Measurements from ENCODE around the gene TOX3. TPM values are rescaled to one million over a fixed set of nuclear protein-coding genes. Genes with fewer than 3 reads are reported as not detected.

The TOX3 gene
- total and polyA plus RNA-seq, 2 of the 8 experiments (the other 6 are each of a cell fraction or from before 2014, with no cell fraction given): 16.7 to 31.2 TPM

DNA sequence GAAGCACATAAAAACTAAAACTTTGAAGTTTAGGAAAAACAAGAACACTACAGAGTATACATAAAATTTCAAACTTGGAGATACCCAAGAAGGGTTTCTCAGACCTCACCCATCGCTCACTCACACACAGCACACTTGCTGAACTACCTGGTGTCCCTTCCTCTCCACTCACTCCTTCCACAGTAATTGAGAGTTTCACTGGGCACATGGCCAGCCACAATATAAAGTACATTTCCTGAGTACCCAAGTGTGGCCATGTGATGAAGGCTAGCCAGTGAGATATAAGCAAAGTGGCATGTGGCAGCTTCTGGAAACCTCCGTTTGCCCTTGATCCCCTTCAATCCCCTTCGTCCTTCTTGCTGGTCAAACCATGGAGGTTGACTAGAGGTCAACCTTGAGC is 11.9 kb downstream of the TOX3 start:
- no peak for TF ChIP-seq GABPA (IDR thresholded peaks at IDR 0.05; ENCODE audit: borderline replicate concordance, insufficient read depth, low read length)
- TF ChIP-seq CBX5 (IDR thresholded peaks at IDR 0.05; ENCODE audit: low read depth, low read length): no peak
- TF ChIP-seq RFX5 (IDR thresholded peaks at IDR 0.05; ENCODE audit: borderline replicate concordance, low read depth, low read length): no peak
- TF ChIP-seq FOSL1 (IDR thresholded peaks at IDR 0.05; ENCODE audit: insufficient read depth, low read depth, low read length): no peak
- no peak for TF ChIP-seq HDAC2 (IDR thresholded peaks at IDR 0.05; ENCODE audit: borderline replicate concordance in 1 of 2, low read depth in 2 of 2, low read length in 2 of 2)
- no peak for TF ChIP-seq POLR2AphosphoS5 (IDR thresholded peaks at IDR 0.05; ENCODE audit: low read depth, low read length)
- TF ChIP-seq SRF (IDR thresholded peaks at IDR 0.05; ENCODE audit: low read depth, low read length): no peak
- TF ChIP-seq TCF12 (IDR thresholded peaks at IDR 0.05; ENCODE audit: low read depth, low read length): no peak
- TF ChIP-seq KDM4A (IDR thresholded peaks at IDR 0.05; ENCODE audit: low read depth, low read length, severe bottlenecking): no peak
- TF ChIP-seq BRCA1 (IDR thresholded peaks at IDR 0.05; ENCODE audit: low read depth, low read length): no peak
- no peak for TF ChIP-seq SAP30 (IDR thresholded peaks at IDR 0.05; ENCODE audit: insufficient read depth, insufficient replicate concordance, low read length)
- no peak for TF ChIP-seq POU5F1 (IDR thresholded peaks at IDR 0.05; ENCODE audit: low read depth, low read length)
- Histone ChIP-seq H3K27ac (ENCODE audit: low read depth, low read length) (no peak overlapping the region), H3K4me3 (ENCODE audit: extremely low read depth in 1 of 4, insufficient read depth in 2 of 4, low read depth in 3 of 4, low read length in 4 of 4) (no peak overlapping the region), H3K79me1 (ENCODE audit: low read depth, low read length) (peaks cover 8% of the 10 kb centered on the region), H3K36me3 (ENCODE audit: control insufficient read depth in 2 of 4, insufficient read depth in 4 of 4, low read length in 3 of 4) (peaks cover 0 to 6% (median 0%) of the 10 kb centered on the region in 4 experiments; a peak in 3 of 8 replicates), H3K4ac (replicated peaks; ENCODE audit: insufficient read length, low read depth, low read length) (no peak overlapping the region), H4K5ac (ENCODE audit: insufficient read length, low read depth, low read length) (no peak overlapping the region), H3K4me2 (ENCODE audit: insufficient read depth in 1 of 2, low read depth in 2 of 2, low read length in 2 of 2) (no peak overlapping the region), H3K23me2 (ENCODE audit: low read depth, low read length) (no peaks in the 10 kb centered on the region), H2BK20ac (ENCODE audit: low read length) (0 out of 2 replicates have a peak overlapping the region, but pooled peaks have one; percentile 24), H3K9ac (replicated peaks in 1 of 4; ENCODE audit: extremely low read depth in 1 of 4, low read depth in 3 of 4, low read length in 3 of 4) (no peak overlapping the region), H4K91ac (replicated peaks; ENCODE audit: insufficient read length, low read length) (no peak overlapping the region), H3K4me1 (replicated peaks in 1 of 4; ENCODE audit: control insufficient read depth in 3 of 4, insufficient read depth in 4 of 4, low read length in 3 of 4) (peaks cover 0 to 8% (median 0%) of the 10 kb centered on the region in 4 experiments; a peak in 2 of 7 replicates), H4K8ac (ENCODE audit: extremely low read depth, insufficient read depth, low read length) (no peak overlapping the region), H3K14ac (ENCODE audit: insufficient read length) (no peak overlapping the region), H3K18ac (ENCODE audit: extremely low read depth, low read length) (no peak overlapping the region), H3K79me2 (ENCODE audit: control insufficient read depth in 1 of 2, insufficient read depth in 2 of 2, low read length in 2 of 2) (peaks cover 23 to 98% of the 10 kb centered on the region in 2 experiments; a peak in 3 of 4 replicates), H2BK15ac (ENCODE audit: low read length) (no peak overlapping the region), H3K9me3 (ENCODE audit: insufficient read depth in 2 of 2, low read depth in 1 of 2, low read length in 1 of 2) (no peaks in the 10 kb centered on the region), H2BK12ac (ENCODE audit: low read depth, low read length) (no peak overlapping the region), H3K23ac (ENCODE audit: insufficient read length) (no peak overlapping the region), H3K27me3 (replicated peaks in 1 of 4; ENCODE audit: control insufficient read depth in 3 of 4, extremely low read depth in 1 of 4, insufficient read depth in 3 of 4, low read length in 3 of 4) (no peaks in the 10 kb centered on the region), H3K56ac (replicated peaks; ENCODE audit: insufficient read length, low read depth, low read length) (no peak overlapping the region), H2BK5ac (ENCODE audit: low read depth, low read length) (no peak overlapping the region), H2AK5ac (ENCODE audit: low read depth, low read length) (peak overlapping the region; percentile 58; the same call in 1 of the 2 replicates), H2AFZ (ENCODE audit: low read length) (no peak overlapping the region), H4K20me1 (replicated peaks in 1 of 2; ENCODE audit: control insufficient read depth in 1 of 2, insufficient read depth in 2 of 2, low read length in 2 of 2) (peaks cover 0 to 1% of the 10 kb centered on the region in 2 experiments), H2BK120ac (replicated peaks; ENCODE audit: low read depth, low read length) (no peak overlapping the region)
- no peak for DNase-seq (ENCODE audit: low read depth in 1 of 2, low spot score in 2 of 2)
- POLR2A ChIA-PET (ENCODE audit: partially characterized antibody): no interaction called here
- 94% methylated on average over 3 of the region's 3 CpGs; no CpG with 5 or more reads in 1 of the 2 experiments for WGBS, 2 experiments (ENCODE audit: extremely low coverage in 1 of 2, insufficient coverage in 1 of 2, insufficient read length in 1 of 2, insufficient replicate concordance in 2 of 2, low coverage in 1 of 2, low lambda C conversion rate in 2 of 2, missing lambda C conversion rate in 1 of 2)
- FAIRE-seq: no peak
- CTCF ChIA-PET (ENCODE audit: partially characterized antibody): interaction anchor here (0.6 kb wide), 1 partner anchor 884 kb away, joined by 4 read pairs; no protein-coding TSS in a partner anchor

All from H1 (cell line).